Measurements from ENCODE around the gene FETUB.

Gene FETUB, protein sequence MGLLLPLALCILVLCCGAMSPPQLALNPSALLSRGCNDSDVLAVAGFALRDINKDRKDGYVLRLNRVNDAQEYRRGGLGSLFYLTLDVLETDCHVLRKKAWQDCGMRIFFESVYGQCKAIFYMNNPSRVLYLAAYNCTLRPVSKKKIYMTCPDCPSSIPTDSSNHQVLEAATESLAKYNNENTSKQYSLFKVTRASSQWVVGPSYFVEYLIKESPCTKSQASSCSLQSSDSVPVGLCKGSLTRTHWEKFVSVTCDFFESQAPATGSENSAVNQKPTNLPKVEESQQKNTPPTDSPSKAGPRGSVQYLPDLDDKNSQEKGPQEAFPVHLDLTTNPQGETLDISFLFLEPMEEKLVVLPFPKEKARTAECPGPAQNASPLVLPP

DNA sequence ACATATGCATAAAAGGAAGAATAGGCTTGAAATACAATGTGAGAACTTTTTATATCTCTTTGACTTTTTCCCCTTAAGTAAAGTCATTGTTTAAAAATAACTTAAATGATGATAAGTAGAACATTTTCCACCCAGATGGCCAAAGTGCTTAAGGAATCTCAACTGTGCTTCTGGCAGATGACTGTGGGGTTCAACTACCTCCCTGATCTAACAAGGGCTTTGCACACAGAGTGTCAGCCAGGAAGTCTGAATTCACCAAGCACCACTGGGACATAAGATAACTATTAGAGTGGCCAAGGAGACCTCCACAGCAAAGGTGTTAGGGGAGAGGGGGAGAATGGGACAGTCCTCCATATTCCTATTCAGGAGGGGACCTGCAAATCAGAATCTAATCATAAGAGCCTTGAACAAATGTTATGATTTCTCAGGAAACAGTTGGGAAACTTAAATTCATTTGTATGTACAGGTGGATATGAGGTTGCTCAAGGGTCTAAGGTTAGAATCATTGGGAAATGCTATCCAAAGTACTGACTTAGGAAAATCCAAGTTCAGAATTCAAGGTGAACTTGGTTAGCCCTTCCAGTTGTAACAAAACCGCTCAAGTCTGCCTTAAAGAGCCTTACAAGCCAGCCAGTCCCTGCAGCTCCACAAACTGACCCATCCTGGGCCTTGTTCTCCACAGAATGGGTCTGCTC is at the start of gene FETUB:
Gene FETUB (plus strand): TSS at position 622 of the 695 bp plus-strand sequence. CDS start 62 bp downstream, at position 684.
- Mint-ChIP-seq H3K27me3 (ENCODE audit: low read depth) (peaks cover 39% of the 10 kb centered on the region), H3K9me3 (no peaks in the 10 kb centered on the region), H3K4me1 (no peaks in the 10 kb centered on the region), H3K27ac (no peak within 1 kb of the TSS), H3K36me3 (ENCODE audit: low read depth) (no peaks in the 10 kb centered on the region), H3K4me3 (no peak within 1 kb of the TSS)
- TF ChIP-seq, protein P1, sequence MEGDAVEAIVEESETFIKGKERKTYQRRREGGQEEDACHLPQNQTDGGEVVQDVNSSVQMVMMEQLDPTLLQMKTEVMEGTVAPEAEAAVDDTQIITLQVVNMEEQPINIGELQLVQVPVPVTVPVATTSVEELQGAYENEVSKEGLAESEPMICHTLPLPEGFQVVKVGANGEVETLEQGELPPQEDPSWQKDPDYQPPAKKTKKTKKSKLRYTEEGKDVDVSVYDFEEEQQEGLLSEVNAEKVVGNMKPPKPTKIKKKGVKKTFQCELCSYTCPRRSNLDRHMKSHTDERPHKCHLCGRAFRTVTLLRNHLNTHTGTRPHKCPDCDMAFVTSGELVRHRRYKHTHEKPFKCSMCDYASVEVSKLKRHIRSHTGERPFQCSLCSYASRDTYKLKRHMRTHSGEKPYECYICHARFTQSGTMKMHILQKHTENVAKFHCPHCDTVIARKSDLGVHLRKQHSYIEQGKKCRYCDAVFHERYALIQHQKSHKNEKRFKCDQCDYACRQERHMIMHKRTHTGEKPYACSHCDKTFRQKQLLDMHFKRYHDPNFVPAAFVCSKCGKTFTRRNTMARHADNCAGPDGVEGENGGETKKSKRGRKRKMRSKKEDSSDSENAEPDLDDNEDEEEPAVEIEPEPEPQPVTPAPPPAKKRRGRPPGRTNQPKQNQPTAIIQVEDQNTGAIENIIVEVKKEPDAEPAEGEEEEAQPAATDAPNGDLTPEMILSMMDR (IDR thresholded peaks at IDR 0.05; ENCODE audit: unreplicated experiment in 3 of 3): no peak

DNA sequence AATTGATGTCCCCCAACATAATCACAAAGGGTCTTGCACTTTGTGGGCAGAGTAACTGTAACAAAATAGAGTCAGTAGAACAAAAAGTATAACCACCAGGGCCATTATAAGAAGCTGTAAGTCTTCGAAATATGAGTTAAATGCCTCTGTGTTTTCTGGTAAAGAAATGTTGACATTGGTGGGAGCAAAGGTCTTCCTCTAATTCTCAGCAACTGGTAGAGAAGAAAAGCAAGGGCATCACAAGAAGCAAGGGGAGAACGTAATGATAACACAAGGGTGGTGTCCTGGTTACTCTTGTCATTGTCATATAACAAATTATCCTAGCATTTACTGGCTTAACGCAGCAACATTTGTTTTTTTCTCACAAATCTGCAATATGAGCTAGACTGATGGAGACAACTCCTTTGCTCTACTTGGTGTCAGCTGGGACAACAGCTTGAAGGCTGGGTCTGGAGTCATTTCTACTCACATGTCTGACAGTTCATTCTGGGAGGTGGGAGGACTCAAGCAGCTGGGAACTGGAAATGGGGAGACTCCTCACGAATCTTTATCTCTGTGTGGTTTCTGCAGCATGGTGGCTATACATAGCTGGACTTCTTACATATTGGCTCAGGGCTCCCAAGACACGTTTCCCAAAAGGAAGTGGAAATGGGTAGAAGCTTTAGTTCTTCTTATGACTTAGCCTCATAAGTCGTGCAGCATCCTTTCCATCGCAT is 49.5 kb upstream of the FETUB start:
- Mint-ChIP-seq H3K36me3 (ENCODE audit: low read depth) (no peaks in the 10 kb centered on the region), H3K27me3 (ENCODE audit: low read depth) (peaks cover 6% of the 10 kb centered on the region), H3K4me1 (no peaks in the 10 kb centered on the region), H3K4me3 (no peak overlapping the region), H3K9me3 (no peaks in the 10 kb centered on the region), H3K27ac (no peak overlapping the region)
- TF ChIP-seq, protein P1 (IDR thresholded peaks at IDR 0.05; ENCODE audit: unreplicated experiment in 3 of 3): no peak

DNA sequence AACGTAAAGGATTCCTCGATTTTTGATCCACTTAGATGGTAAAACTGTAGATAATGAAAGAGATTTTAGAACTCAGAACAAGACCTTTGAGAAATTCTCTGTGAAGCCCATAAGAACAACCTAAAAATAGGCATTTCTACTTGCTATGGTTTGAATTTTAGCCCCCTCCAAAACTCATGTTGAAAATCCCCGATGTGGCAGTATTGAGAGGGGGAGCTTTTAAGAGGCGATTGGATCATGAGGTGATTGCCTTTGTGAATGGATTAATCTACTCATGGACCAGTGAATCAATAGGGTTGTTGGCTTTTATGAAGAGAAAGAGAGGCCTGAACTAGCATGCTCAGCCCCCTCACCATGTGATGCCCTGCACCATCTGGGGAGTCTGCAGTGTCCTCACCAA is 47.5 kb upstream of the FETUB start:
- no peaks in the 10 kb centered on the region for H3K9me3 Mint-ChIP-seq

DNA sequence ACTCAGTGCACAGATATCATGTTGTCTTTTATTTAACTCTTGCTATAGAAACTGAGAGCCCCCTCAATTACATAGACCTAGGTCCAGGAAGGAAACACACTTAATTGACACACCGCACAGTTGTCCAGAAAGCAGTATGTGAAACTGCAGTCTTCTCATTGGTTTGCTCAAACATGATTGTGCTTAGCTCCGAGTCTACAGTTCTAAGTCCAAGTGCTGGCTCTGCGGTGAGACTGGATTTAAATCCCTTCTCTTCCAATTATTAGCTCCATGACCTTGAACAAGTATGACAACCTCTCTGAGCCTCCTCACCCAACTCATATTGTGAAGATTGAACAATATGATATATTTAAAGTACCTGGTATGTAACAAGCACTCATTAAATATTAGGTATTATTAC is 46.3 kb upstream of the FETUB start:
- TF ChIP-seq, protein P1 (IDR thresholded peaks at IDR 0.05; ENCODE audit: unreplicated experiment in 3 of 3): no peak
- peaks cover 6% of the 10 kb centered on the region for H3K27me3 Mint-ChIP-seq (ENCODE audit: low read depth)
- no peaks in the 10 kb centered on the region for H3K4me1 Mint-ChIP-seq
- no peak overlapping the region for H3K27ac Mint-ChIP-seq
- H3K4me3 Mint-ChIP-seq: no peak overlapping the region
- H3K36me3 Mint-ChIP-seq (ENCODE audit: low read depth): no peaks in the 10 kb centered on the region
- no peaks in the 10 kb centered on the region for H3K9me3 Mint-ChIP-seq

More for the DNA sequence above, 47.5 kb upstream of the FETUB start:
- peaks cover 6% of the 10 kb centered on the region for H3K27me3 Mint-ChIP-seq (ENCODE audit: low read depth)
- no peaks in the 10 kb centered on the region for H3K36me3 Mint-ChIP-seq (ENCODE audit: low read depth)
- TF ChIP-seq, protein P1 (IDR thresholded peaks at IDR 0.05; ENCODE audit: unreplicated experiment in 3 of 3): no peak
- no peak overlapping the region for H3K4me3 Mint-ChIP-seq
- no peaks in the 10 kb centered on the region for H3K4me1 Mint-ChIP-seq
- no peak overlapping the region for H3K27ac Mint-ChIP-seq

DNA sequence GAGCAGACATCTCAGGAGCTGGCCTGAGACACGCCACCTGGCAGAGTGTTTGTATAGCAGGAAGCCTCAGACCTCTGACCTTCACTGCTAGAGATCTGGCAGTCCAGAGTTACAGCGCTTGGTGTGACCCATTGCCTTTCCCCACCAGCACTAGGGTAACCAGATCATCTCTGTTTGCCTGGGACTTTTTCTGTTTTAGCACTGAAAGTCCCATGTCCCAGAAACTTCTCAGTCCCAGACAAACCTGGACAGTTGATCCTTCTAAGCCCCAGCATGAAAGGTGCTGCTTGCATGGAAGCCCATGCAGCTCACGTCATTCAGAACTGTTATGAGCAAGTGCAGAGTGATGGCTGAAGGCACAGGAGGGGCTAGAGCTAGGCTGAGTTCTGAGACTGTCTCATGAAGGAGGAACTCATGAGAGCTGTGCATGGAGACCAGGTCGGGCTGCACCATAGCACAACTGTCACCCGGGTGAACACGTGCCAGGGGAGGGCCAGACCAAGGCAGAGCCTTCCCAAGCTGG is 45.5 kb upstream of the FETUB start:
- Mint-ChIP-seq H3K27me3 (ENCODE audit: low read depth) (peaks cover 6% of the 10 kb centered on the region), H3K4me3 (no peak overlapping the region), H3K9me3 (no peaks in the 10 kb centered on the region)

More for the DNA sequence above, 45.5 kb upstream of the FETUB start:
- TF ChIP-seq, protein P1 (IDR thresholded peaks at IDR 0.05; ENCODE audit: unreplicated experiment in 3 of 3): no peak
- no peak overlapping the region for H3K27ac Mint-ChIP-seq
- H3K4me1 Mint-ChIP-seq: no peaks in the 10 kb centered on the region
- no peaks in the 10 kb centered on the region for H3K36me3 Mint-ChIP-seq (ENCODE audit: low read depth)

Data from nephron (organoid).